Measurements from ENCODE around the gene SPTBN2.

GRCh38 chr11:66674964-66675602, 53.9 kb downstream of the SPTBN2 start:
- TF ChIP-seq POLR2A (IDR thresholded peaks at IDR 0.05) (no peak), CTCF (IDR thresholded peaks at IDR 0.05) (no peak), POLR2AphosphoS5 (IDR thresholded peaks at IDR 0.05; ENCODE audit: insufficient read depth in 1 of 2, low read depth in 1 of 2) (no peak)

All from vagina (tissue), 2 donors.